ENCODE data around the gene MBD3L2.
"Not testable (repeated sequence)": the region's sequence is repeated elsewhere in the genome, so short reads cannot be mapped to it uniquely, and the experiment has no call there.

The MBD3L2 gene

DNA sequence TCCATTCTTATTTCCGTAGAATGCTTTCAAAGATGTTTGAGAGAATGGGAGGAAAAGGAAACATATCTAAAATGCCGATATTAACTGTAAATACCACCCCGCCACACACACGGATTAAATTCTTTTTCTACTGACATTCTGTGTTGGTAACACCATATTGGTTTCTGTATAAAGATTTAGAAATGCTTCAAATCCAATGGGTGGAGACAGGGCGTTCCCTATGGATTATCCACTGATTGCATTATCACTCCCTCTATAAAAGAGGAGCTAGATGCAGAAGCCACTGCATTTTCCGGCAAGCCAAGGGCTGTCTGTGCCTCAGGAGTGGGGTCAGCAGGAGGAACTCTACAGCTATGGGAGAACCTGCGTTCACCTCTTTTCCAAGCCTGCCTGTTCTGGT, at the start of gene MBD3L2:
Gene MBD3L2, plus strand, starts transcription at position 301 of the 400 bp plus-strand sequence. Its CDS starts 53 bp downstream, at position 354.
- H3K4me3 ChIP-seq (ENCODE audit: low read depth, low read length); H3K27me3 ChIP-seq (ENCODE audit: control insufficient read depth, insufficient read depth, low read length); H3K9me3 ChIP-seq (ENCODE audit: control insufficient read depth, insufficient read depth, low read depth, low read length); H3K9ac ChIP-seq (ENCODE audit: low read length); H3K36me3 ChIP-seq (ENCODE audit: control insufficient read depth, insufficient read depth, low read length); H3K4me1 ChIP-seq (ENCODE audit: control insufficient read depth, insufficient read depth, low read length); H3K27ac ChIP-seq (ENCODE audit: low read depth, low read length): not testable (repeated sequence)

DNA sequence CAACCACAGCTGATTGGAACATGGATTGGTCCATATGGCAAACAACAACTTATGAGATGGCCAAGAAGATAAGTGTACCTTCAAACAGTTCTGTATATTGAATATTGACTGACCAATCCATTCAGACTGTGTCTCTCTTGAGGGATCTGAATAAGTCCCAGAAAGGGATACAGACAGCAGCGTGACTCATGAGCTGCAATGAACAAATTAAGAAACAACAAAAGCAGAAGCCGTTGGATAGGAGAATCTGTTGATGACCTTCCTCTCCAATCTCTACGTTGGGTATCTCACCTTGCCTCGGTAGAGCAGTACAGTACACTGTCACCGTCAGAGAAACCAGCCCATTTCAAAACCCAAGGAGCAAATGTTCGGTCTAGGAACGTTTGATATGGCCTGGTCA, 49.2 kb upstream of the MBD3L2 start:
- no peak overlapping the region for H3K27ac ChIP-seq (ENCODE audit: low read depth, low read length)
- peaks cover 3% of the 10 kb centered on the region; the same call in 1 of the 2 replicates for H3K27me3 ChIP-seq (ENCODE audit: control insufficient read depth, insufficient read depth, low read length)
- no peak overlapping the region for H3K4me3 ChIP-seq (ENCODE audit: low read depth, low read length)
- H3K9me3 ChIP-seq (ENCODE audit: control insufficient read depth, insufficient read depth, low read depth, low read length): peaks cover 51% of the 10 kb centered on the region
- no peaks in the 10 kb centered on the region for H3K4me1 ChIP-seq (ENCODE audit: control insufficient read depth, insufficient read depth, low read length)
- H3K36me3 ChIP-seq (ENCODE audit: control insufficient read depth, insufficient read depth, low read length): no peaks in the 10 kb centered on the region
- H3K9ac ChIP-seq (ENCODE audit: low read length): no peak overlapping the region

DNA sequence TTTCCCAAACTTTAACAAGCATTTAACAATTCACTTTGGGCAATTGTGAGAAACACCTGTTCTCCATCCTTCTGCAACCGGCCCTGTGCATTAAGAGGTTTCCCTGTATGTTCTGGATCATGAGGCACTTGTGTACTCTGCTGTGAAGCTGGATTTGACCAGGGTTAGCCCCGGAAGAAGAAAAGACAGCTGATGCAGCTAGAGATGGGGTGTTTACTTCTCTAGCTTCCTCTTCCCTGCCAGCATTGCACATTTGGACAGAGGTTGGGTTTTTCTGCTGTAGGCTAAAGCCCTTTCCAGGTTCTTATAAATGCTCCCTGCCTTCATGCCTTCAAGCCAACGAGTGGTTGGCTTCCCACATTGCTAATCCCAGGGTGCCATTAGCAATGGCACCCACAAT, 48.8 kb upstream of the MBD3L2 start:
- Histone ChIP-seq H3K9me3 (ENCODE audit: control insufficient read depth, insufficient read depth, low read depth, low read length) (peaks cover 51% of the 10 kb centered on the region), H3K27ac (ENCODE audit: low read depth, low read length) (no peak overlapping the region), H3K27me3 (ENCODE audit: control insufficient read depth, insufficient read depth, low read length) (peaks cover 3% of the 10 kb centered on the region; the same call in 1 of the 2 replicates), H3K4me1 (ENCODE audit: control insufficient read depth, insufficient read depth, low read length) (no peaks in the 10 kb centered on the region), H3K9ac (ENCODE audit: low read length) (no peak overlapping the region), H3K36me3 (ENCODE audit: control insufficient read depth, insufficient read depth, low read length) (no peaks in the 10 kb centered on the region), H3K4me3 (ENCODE audit: low read depth, low read length) (no peak overlapping the region)

GRCh38 chr19:7000816-7001215, 48.3 kb upstream of the MBD3L2 start:
- no peaks in the 10 kb centered on the region for H3K36me3 ChIP-seq (ENCODE audit: control insufficient read depth, insufficient read depth, low read length)
- H3K4me3 ChIP-seq (ENCODE audit: low read depth, low read length): no peak overlapping the region
- H3K27ac ChIP-seq (ENCODE audit: low read depth, low read length): no peak overlapping the region
- H3K4me1 ChIP-seq (ENCODE audit: control insufficient read depth, insufficient read depth, low read length): no peaks in the 10 kb centered on the region
- no peak overlapping the region for H3K9ac ChIP-seq (ENCODE audit: low read length)
- H3K27me3 ChIP-seq (ENCODE audit: control insufficient read depth, insufficient read depth, low read length): peaks cover 3% of the 10 kb centered on the region; the same call in 1 of the 2 replicates
- peaks cover 48% of the 10 kb centered on the region; the same call in 1 of the 2 replicates for H3K9me3 ChIP-seq (ENCODE audit: control insufficient read depth, insufficient read depth, low read depth, low read length)

- no peaks in the 10 kb centered on the region for H3K4me1 ChIP-seq (ENCODE audit: control insufficient read depth, insufficient read depth, low read length)
- no peak overlapping the region for H3K4me3 ChIP-seq (ENCODE audit: low read depth, low read length)
- no peaks in the 10 kb centered on the region for H3K36me3 ChIP-seq (ENCODE audit: control insufficient read depth, insufficient read depth, low read length)
- H3K9me3 ChIP-seq (ENCODE audit: control insufficient read depth, insufficient read depth, low read depth, low read length): peaks cover 44% of the 10 kb centered on the region; the same call in 1 of the 2 replicates
- peaks cover 3% of the 10 kb centered on the region; the same call in 1 of the 2 replicates for H3K27me3 ChIP-seq (ENCODE audit: control insufficient read depth, insufficient read depth, low read length)
- H3K27ac ChIP-seq (ENCODE audit: low read depth, low read length): no peak overlapping the region
- H3K9ac ChIP-seq (ENCODE audit: low read length): no peak overlapping the region
These were observed 44.7 kb upstream of the MBD3L2 start for GRCh38 chr19:7004313-7004931.

DNA sequence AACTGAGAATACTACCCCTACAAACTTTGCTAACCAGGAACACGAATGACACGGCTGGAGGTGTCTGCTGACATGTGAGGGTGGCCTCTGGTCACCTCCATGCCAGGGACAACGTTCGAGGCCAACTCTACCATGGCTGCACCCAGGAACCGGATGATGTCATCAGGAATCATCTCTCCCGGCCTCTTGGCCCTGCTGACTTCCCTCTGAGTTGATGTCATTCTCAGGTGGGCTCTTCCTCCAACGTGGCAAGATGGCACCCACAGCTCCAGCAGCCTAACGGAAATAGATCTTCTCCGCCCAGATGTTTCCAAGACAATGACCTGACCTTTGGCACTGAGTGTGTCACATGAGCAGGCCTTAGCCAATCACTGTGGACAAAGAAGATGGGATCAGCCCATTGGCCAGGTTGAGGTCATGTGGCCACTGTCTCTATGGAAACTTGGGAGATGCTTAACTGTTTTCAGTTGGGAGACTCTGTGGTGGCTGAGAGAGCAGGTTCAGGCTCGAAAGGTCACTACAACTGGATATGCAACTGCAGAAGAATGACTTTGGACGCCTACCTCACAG, 42.9 kb upstream of the MBD3L2 start:
- no peak overlapping the region for H3K27ac ChIP-seq (ENCODE audit: low read depth, low read length)
- no peak overlapping the region for H3K9ac ChIP-seq (ENCODE audit: low read length)
- peaks cover 29% of the 10 kb centered on the region; the same call in 1 of the 2 replicates for H3K9me3 ChIP-seq (ENCODE audit: control insufficient read depth, insufficient read depth, low read depth, low read length)
- no peak overlapping the region for H3K4me3 ChIP-seq (ENCODE audit: low read depth, low read length)
- H3K36me3 ChIP-seq (ENCODE audit: control insufficient read depth, insufficient read depth, low read length): no peaks in the 10 kb centered on the region
- H3K27me3 ChIP-seq (ENCODE audit: control insufficient read depth, insufficient read depth, low read length): peaks cover 3% of the 10 kb centered on the region; the same call in 1 of the 2 replicates
- H3K4me1 ChIP-seq (ENCODE audit: control insufficient read depth, insufficient read depth, low read length): no peaks in the 10 kb centered on the region

GRCh38 chr19:7007859-7008258, 41.3 kb upstream of the MBD3L2 start:
- Histone ChIP-seq H3K4me1 (ENCODE audit: control insufficient read depth, insufficient read depth, low read length) (no peaks in the 10 kb centered on the region), H3K27ac (ENCODE audit: low read depth, low read length) (no peak overlapping the region), H3K4me3 (ENCODE audit: low read depth, low read length) (no peak overlapping the region), H3K27me3 (ENCODE audit: control insufficient read depth, insufficient read depth, low read length) (no peaks in the 10 kb centered on the region), H3K36me3 (ENCODE audit: control insufficient read depth, insufficient read depth, low read length) (no peaks in the 10 kb centered on the region), H3K9ac (ENCODE audit: low read length) (no peak overlapping the region), H3K9me3 (ENCODE audit: control insufficient read depth, insufficient read depth, low read depth, low read length) (peaks cover 28% of the 10 kb centered on the region; the same call in 1 of the 2 replicates)

- Histone ChIP-seq H3K9ac (ENCODE audit: low read length) (no peak overlapping the region), H3K27me3 (ENCODE audit: control insufficient read depth, insufficient read depth, low read length) (no peaks in the 10 kb centered on the region)
These were observed 38.2 kb upstream of the MBD3L2 start for GRCh38 chr19:7010722-7011593.

GRCh38 chr19:7013678-7014077, 35.4 kb upstream of the MBD3L2 start:
- H3K9ac ChIP-seq (ENCODE audit: low read length): no peak overlapping the region
- no peaks in the 10 kb centered on the region for H3K4me1 ChIP-seq (ENCODE audit: control insufficient read depth, insufficient read depth, low read length)
- H3K9me3 ChIP-seq (ENCODE audit: control insufficient read depth, insufficient read depth, low read depth, low read length): peaks cover 16% of the 10 kb centered on the region; the same call in 1 of the 2 replicates
- H3K36me3 ChIP-seq (ENCODE audit: control insufficient read depth, insufficient read depth, low read length): no peaks in the 10 kb centered on the region
- H3K4me3 ChIP-seq (ENCODE audit: low read depth, low read length): no peak overlapping the region
- no peaks in the 10 kb centered on the region for H3K27me3 ChIP-seq (ENCODE audit: control insufficient read depth, insufficient read depth, low read length)
- H3K27ac ChIP-seq (ENCODE audit: low read depth, low read length): no peak overlapping the region

More at GRCh38 chr19:7010722-7011593, 38.2 kb upstream of the MBD3L2 start:
- no peaks in the 10 kb centered on the region for H3K36me3 ChIP-seq (ENCODE audit: control insufficient read depth, insufficient read depth, low read length)
- no peaks in the 10 kb centered on the region for H3K4me1 ChIP-seq (ENCODE audit: control insufficient read depth, insufficient read depth, low read length)
- peaks cover 23% of the 10 kb centered on the region; the same call in 1 of the 2 replicates for H3K9me3 ChIP-seq (ENCODE audit: control insufficient read depth, insufficient read depth, low read depth, low read length)
- no peak overlapping the region for H3K27ac ChIP-seq (ENCODE audit: low read depth, low read length)
- no peak overlapping the region for H3K4me3 ChIP-seq (ENCODE audit: low read depth, low read length)

DNA sequence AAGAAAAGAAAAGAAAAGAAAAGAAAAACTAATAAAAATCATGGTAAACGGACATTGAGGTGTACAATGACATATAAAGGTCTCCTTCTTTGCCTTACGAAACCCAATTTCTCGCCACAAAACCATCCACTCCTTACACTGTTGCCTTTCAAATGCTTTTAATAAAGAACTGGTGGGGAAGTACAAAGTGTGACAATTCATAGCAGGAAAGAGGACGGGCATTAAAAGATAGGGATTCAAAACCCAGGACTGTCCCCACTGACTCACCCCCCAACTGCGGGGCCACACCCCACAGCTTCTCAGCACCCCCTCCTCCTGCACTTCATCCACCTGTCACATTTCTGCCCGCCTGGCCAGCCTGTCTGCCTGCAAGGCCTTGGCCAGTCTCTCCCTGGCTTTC, 30.3 kb upstream of the MBD3L2 start:
- H3K9ac ChIP-seq (ENCODE audit: low read length): no peak overlapping the region
- no peak overlapping the region for H3K4me3 ChIP-seq (ENCODE audit: low read depth, low read length)
- no peaks in the 10 kb centered on the region for H3K36me3 ChIP-seq (ENCODE audit: control insufficient read depth, insufficient read depth, low read length)
- H3K4me1 ChIP-seq (ENCODE audit: control insufficient read depth, insufficient read depth, low read length): no peaks in the 10 kb centered on the region
- no peak overlapping the region for H3K27ac ChIP-seq (ENCODE audit: low read depth, low read length)
- H3K9me3 ChIP-seq (ENCODE audit: control insufficient read depth, insufficient read depth, low read depth, low read length): peaks cover 8% of the 10 kb centered on the region; the same call in 1 of the 2 replicates
- no peaks in the 10 kb centered on the region for H3K27me3 ChIP-seq (ENCODE audit: control insufficient read depth, insufficient read depth, low read length)

- not testable (repeated sequence) for H3K9me3 ChIP-seq (ENCODE audit: control insufficient read depth, insufficient read depth, low read depth, low read length); H3K36me3 ChIP-seq (ENCODE audit: control insufficient read depth, insufficient read depth, low read length); H3K27ac ChIP-seq (ENCODE audit: low read depth, low read length); H3K27me3 ChIP-seq (ENCODE audit: control insufficient read depth, insufficient read depth, low read length); H3K9ac ChIP-seq (ENCODE audit: low read length); H3K4me3 ChIP-seq (ENCODE audit: low read depth, low read length); H3K4me1 ChIP-seq (ENCODE audit: control insufficient read depth, insufficient read depth, low read length)
These were observed 27.8 kb upstream of the MBD3L2 start, which contains the start of gene MBD3L2B for GRCh38 chr19:7021331-7021730. TSS of gene MBD3L2B (minus strand) at chr19:7021431. CDS start at chr19:7021397, 34 bp downstream.
